ENCODE measurements around the gene TGFB1I1.

The TGFB1I1 gene

DNA sequence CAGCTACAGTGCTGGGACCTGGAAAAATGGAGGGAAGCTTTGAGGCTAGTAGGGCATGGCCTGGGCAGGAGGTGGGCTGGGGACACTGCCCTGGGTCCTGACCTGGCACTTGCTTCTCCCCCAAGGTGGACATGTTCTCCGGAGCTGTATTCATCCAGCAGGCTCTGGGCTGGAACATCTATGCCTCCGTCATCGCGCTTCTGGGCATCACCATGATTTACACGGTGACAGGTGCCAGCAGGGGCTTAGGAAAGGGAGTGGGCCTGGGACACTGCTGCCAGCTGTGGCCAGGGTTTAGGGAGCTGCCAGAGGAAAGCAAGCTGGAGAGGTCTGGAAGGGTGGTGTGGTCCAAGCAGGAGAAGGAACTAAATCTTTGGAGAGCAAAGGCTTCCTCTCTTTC, 14.1 kb downstream of the TGFB1I1 start:
- TF ChIP-seq, protein P1, sequence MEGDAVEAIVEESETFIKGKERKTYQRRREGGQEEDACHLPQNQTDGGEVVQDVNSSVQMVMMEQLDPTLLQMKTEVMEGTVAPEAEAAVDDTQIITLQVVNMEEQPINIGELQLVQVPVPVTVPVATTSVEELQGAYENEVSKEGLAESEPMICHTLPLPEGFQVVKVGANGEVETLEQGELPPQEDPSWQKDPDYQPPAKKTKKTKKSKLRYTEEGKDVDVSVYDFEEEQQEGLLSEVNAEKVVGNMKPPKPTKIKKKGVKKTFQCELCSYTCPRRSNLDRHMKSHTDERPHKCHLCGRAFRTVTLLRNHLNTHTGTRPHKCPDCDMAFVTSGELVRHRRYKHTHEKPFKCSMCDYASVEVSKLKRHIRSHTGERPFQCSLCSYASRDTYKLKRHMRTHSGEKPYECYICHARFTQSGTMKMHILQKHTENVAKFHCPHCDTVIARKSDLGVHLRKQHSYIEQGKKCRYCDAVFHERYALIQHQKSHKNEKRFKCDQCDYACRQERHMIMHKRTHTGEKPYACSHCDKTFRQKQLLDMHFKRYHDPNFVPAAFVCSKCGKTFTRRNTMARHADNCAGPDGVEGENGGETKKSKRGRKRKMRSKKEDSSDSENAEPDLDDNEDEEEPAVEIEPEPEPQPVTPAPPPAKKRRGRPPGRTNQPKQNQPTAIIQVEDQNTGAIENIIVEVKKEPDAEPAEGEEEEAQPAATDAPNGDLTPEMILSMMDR (IDR thresholded peaks at IDR 0.05; ENCODE audit: insufficient read depth, missing control alignments), result no peak
- FAIRE-seq (no peak), DNase-seq (ENCODE audit: insufficient read length, low spot score) (no peak)

DNA sequence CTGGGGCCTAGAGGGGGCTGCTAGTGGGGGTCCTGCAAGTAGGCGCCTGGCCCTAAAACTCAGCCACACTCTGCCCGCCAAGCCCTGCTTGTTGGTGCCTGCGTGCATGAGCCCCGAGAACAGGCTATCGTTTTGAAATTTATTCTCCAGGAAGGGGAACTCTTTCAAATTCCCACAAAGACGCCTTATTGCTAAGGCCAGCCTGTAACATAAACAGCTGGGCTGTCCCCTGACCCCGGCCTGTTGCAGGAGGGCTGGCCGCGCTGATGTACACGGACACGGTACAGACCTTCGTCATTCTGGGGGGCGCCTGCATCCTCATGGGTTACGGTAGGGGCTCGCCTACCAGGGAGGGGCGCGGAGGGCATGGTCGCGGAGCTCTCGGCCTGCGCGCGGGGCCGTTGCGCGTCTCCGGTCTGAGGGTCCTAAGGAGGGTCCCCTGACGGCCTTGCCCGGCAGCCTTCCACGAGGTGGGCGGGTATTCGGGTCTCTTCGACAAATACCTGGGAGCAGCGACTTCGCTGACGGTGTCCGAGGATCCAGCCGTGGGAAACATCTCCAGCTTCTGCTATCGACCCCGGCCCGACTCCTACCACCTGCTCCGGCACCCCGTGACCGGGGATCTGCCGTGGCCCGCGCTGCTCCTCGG, 15.2 kb downstream of the TGFB1I1 start:
- TF ChIP-seq, protein P1 (IDR thresholded peaks at IDR 0.05; ENCODE audit: insufficient read depth, missing control alignments), result no peak
- FAIRE-seq (no peak), DNase-seq (ENCODE audit: insufficient read length, low spot score) (no peak)

DNA sequence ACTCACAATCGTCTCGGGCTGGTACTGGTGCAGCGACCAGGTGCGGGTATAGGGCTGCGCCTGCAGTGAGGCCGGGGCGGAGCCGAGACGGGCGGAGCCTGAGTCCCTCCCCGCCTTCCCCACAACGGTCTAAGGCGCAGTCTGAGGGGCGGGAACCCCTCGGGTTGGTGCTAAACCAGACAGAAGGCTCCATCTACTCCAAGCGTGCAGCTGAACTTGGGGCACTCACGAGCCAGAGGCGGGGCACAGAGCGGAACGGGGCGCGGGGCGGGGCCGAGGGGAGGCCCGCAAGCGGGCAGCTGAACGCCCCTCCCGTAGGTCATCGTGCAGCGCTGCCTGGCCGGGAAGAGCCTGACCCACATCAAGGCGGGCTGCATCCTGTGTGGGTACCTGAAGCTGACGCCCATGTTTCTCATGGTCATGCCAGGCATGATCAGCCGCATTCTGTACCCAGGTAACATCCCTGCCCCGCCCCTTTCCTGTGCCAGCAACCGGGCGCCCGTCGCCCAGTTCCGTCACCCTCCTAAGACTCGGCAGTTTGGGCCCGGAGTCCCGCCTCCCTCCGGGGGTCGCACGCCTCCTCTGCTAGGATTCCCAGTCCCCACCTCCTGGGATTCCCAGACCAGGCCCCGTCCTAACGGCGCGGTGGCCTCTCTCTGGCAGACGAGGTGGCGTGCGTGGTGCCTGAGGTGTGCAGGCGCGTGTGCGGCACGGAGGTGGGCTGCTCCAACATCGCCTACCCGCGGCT, 15.9 kb downstream of the TGFB1I1 start:
- TF ChIP-seq, protein P1 (IDR thresholded peaks at IDR 0.05; ENCODE audit: insufficient read depth, missing control alignments), result no peak
- DNase-seq (ENCODE audit: insufficient read length, low spot score) (peak; percentile 95), FAIRE-seq (no peak)

DNA sequence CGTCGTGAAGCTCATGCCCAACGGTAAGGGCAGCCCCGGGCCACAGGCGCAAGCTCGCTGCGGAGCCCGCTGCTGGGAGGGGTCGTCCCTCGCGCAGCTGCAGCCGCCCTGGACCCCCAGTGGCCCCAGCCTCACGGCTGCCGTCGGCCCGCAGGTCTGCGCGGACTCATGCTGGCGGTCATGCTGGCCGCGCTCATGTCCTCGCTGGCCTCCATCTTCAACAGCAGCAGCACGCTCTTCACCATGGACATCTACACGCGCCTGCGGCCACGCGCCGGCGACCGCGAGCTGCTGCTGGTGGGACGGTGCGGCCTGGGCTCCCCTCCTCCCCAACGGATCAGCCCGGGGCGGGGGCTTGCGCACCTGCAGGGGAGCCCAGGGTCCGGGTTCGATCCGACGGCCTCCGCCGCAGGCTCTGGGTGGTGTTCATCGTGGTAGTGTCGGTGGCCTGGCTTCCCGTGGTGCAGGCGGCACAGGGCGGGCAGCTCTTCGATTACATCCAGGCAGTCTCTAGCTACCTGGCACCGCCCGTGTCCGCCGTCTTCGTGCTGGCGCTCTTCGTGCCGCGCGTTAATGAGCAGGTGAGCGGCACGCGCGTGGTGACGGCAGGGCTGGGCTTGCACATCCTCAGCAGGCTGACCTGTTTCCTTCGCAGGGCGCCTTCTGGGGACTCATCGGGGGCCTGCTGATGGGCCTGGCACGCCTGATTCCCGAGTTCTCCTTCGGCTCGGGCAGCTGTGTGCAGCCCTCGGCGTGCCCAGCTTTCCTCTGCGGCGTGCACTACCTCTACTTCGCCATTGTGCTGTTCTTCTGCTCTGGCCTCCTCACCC, 16.7 kb downstream of the TGFB1I1 start:
- TF ChIP-seq, protein P1 (IDR thresholded peaks at IDR 0.05; ENCODE audit: insufficient read depth, missing control alignments), result no peak

DNA sequence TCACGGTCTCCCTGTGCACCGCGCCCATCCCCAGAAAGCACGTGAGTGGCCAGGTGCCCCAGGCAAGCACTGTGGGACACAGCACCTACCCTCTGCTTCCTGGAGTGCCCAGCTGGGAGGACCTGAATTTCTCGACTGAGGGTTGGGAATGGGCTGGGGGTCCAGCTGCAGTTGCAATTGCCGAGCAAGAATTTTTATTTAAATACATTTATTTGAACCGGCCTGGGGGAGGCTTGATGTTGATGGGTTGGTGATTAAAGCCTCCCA, 17.3 kb downstream of the TGFB1I1 start:
- TF ChIP-seq, protein P1 (IDR thresholded peaks at IDR 0.05; ENCODE audit: insufficient read depth, missing control alignments), result no peak
- FAIRE-seq, result no peak
- DNase-seq (ENCODE audit: insufficient read length, low spot score), result no peak

More for the DNA sequence above, 16.7 kb downstream of the TGFB1I1 start:
- FAIRE-seq (no peak), DNase-seq (ENCODE audit: insufficient read length, low spot score) (no peak)

DNA sequence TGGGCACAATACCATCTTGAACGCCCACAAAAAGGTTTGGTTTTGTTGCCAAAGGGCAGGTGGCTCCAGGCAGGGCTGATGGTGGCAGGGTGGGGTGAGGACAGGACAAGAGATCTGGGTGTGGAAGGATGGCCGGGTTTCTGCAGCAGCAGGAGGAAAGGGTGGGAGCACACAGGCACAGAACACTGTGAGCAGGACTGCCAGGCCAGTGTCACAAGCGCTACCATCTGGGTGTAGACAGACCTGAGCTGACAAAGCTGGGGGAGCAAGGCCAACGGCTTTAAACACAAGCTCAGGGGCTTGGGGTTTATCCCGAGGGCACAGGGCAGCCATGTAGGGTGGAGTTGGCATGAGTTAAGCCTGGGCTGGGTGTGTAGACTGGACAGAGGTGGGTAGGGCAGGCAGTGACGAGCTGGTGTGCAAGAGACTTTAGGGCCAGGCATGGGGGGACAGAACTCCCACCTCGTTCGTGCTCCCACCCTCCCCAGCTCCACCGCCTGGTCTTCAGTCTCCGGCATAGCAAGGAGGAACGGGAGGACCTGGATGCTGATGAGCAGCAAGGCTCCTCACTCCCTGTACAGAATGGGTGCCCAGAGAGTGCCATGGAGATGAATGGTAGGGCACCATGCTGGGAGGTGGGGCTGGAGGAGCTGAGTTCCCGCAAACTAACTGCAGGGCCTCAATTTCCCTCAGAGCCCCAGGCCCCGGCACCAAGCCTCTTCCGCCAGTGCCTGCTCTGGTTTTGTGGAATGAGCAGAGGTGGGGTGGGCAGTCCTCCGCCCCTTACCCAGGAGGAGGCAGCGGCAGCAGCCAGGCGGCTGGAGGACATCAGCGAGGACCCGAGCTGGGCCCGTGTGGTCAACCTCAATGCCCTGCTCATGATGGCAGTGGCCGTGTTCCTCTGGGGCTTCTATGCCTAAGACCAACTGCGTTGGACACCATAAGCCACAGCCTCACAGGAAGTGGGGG, 17.9 kb downstream of the TGFB1I1 start:
- FAIRE-seq, result no peak
- TF ChIP-seq, protein P1 (IDR thresholded peaks at IDR 0.05; ENCODE audit: insufficient read depth, missing control alignments), result no peak
- no peak for DNase-seq (ENCODE audit: insufficient read length, low spot score)
